VCaP (cell line): ENCODE data around the gene USP3.

Experiments used
- H3K27ac ChIP-seq: fragments of 450-650 bp; 2 replicates; pipeline ENCODE4 v1.5.1; 2017
- CTCF ChIP-seq: fragments of 450-650 bp; conservative IDR thresholded peaks from 2 replicates; pipeline ENCODE4 v1.5.1; 2017; ENCODE audit warnings: mild to moderate bottlenecking, moderate library complexity

USP3 gene

GRCh38 chr15:63602595-63602994 is 98.2 kb downstream of the USP3 start:
- H3K27ac ChIP-seq = peak overlapping the region; percentile 99; the same call in 1 of the 2 replicates

DNA sequence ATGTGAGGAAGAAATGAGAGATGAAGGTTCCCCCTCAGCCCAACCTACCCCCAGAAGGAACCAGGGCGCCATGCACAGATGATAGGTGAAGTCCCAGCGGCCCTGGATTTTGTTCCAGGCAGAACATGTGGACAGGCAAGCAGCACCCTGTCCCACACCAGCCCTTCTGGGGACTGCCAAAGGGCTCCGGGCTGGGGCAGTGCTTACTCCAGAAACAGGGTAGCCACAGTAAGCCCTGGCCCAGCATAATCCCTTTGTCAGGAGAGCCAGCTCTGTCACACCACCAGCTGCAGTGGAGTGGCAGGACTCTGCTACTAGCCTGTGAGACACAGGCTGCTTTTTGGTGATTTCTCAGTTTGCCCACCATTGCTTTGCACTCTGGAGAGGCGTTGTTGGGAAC is 99.1 kb downstream of the USP3 start:
- no peak overlapping the region; the same call in 1 of the 2 replicates for H3K27ac ChIP-seq
- TF ChIP-seq CTCF = no peak

More at GRCh38 chr15:63602595-63602994, 98.2 kb downstream of the USP3 start:
- no peak for TF ChIP-seq CTCF

DNA sequence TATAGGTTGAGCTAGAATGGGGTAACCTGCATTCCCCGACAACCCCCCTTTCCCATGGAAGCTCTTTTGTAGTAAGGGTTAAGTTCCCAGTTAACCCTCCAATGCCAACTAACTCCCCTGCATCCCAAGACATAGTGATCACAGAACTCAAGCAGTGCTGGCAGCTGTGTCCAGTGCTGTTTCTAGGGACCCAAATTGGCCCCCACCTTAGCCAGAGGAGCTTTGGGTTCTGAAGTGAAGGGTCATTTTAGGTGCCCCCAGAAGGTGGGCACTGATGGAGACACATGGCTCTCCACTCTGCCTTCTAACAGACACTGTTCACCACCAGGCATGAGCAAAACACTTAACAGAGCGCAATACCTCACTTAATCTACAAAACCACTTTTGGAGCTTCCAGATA is 99.9 kb downstream of the USP3 start:
- no peak for TF ChIP-seq CTCF

DNA sequence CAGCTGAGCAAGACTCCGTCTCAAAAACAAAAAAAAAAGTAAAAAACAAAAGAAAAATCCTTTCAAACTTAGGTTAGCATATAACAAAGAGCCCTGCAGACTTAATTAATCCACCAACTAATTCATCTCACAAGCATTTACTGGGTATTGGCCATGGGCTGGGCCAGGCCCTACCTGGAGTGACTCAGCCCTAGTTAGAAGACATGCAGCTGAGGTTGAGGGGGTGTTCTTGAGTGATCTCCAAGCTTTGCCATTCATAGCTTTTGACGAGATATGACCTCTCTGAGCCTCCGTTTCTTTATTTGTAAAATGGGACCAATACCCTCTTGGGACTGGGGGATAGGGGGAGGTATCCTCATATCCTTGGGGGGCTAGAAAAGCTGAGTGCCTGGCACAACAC is 100.6 kb downstream of the USP3 start:
- no peak overlapping the region for H3K27ac ChIP-seq
- TF ChIP-seq CTCF = no peak

More for the DNA sequence above, 99.9 kb downstream of the USP3 start:
- no peak overlapping the region for H3K27ac ChIP-seq

GRCh38 chr15:63605816-63606215 is 101.4 kb downstream of the USP3 start:
- no peak overlapping the region for H3K27ac ChIP-seq
- no peak for TF ChIP-seq CTCF

DNA sequence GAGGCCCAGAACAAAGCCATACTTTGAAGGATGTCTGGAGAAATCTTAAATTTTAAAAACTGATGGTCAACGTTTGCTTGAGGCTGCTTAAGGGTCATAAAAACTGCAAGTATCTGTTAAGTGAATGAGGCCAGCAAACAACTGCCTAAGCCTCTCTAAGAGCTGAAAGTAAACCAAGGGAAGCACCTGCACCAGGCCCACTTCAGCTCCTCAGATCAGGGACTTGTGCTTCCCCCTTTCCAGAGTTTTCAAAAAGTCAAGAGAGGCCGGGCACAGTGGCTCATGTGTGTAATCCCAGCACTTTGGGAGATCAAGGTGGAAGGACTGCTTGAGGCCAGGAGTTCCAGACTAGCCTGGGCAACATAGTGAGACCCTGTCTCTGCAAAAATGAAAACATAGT is 101.9 kb downstream of the USP3 start:
- H3K27ac ChIP-seq = 0 out of 2 replicates have a peak overlapping the region, but pooled peaks have one; percentile 4
- TF ChIP-seq CTCF = no peak

DNA sequence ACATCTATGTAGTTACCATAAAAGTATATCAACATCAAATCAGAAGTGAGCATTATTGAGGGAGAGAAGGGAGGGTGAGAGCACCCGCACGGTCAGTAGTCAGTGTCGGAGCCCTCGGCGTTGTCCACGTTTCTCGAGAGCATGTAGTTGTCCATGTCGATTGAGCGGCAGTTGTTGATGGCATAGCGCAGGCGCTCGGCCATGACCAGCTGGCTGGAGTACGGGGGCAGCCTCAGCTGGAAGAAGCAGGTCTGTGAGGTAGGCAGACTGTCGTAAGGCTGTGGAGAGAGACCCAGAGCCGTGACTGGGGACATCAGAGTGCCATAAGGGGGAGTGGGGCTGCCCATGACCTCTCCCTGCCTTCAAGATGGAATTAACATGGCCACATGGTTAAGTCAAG is 104.6 kb downstream of the USP3 start:
- peak overlapping the region; percentile 93 for H3K27ac ChIP-seq
- TF ChIP-seq CTCF = no peak
